GM19324 (cell line): ENCODE measurements around the gene ANXA11.

ENCODE experiments used
- ATAC-seq: cut with Tn5 transposase; IDR thresholded peaks from one replicate; pipeline ENCODE4 v1.9.1; 2021; ENCODE audit warnings: mild to moderate bottlenecking, moderate library complexity; ENCODE audit not compliant: unreplicated experiment, low FRiP score

Gene ANXA11

DNA sequence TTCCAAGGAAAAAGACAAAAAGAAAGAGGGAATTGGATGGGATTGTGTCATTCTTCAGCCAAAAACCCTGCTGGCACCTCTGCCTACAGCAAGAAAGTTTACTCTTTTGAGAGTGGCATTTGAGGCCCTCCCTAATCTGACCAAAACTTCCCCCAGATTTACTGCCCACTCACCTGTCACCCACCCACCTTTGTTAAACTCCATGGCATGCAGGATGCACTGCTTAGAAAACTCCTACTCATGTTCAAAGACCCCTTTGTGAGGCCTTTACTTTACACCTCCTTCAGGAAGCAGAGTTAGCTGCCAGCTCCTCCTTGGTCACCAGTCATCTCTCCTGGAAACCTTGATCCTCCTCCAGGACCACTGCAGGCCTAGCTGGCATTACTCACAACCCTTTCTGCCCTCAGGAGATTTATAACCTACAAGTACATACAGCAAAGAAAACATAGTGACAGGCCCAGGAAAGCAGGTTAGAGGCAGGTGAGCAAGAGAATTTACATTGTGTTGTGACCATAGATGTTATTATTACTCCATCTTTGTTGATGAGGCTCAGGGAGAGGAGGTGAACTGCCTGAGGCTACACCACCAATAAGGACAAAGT lies 83.1 kb downstream of the ANXA11 start:
- no peak for ATAC-seq

GRCh38 chr10:80118669-80119068 lies 86.7 kb downstream of the ANXA11 start:
- ATAC-seq, result no peak

DNA sequence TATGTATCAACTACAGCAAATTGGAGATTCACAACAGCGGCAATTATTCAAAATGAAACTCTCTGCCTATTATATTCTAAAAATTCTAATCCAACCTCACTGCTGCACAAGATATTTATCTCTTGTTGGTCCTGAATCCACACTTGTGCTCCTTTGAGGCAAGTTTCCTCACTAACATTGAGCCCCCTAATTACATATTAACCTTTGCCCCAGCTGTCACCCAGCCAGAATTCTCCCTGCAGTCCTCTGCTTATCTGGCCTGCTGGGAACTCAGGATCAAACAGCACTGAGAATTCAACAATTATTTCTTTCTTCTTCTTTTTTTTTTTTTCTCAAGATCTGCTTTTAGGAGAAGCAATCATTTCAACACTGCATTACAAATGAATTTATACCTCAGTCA lies 94.4 kb downstream of the ANXA11 start:
- no peak for ATAC-seq

DNA sequence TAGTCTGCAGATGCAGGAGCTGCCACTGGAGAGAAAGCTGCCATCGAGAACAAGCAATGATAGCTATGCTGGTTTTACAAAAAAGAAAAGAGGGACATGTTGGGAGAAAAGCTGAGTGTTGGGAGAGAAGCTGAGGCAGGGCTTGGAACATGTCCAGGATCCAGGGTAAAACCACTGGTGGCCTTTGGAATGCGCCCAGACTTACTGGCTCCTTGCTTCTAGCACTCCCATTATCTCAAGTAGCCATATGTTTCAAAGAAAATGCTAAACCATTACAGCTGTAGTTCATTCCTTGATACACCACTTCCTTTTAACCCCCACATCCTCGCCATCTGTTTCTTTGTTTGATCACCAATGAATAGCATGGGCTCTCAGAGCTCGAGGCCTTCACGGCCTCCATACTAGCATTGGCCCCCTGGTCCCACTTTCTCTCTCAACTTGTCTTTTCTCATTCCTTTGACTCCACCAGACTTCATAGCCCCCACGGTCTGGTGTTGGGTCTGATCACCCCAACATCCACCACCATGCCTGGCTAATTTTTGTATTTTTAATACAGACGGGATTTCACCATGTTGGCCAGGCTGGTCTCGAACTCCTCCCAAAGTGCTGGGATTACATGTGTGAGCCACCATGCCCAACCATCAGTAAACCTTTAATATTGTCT lies 96.6 kb downstream of the ANXA11 start:
- ATAC-seq, result no peak

GRCh38 chr10:80104066-80104926 lies 101.0 kb downstream of the ANXA11 start:
- peak; percentile 85 for ATAC-seq
